ENCODE data around the gene IL12RB1. TPM values are rescaled to one million over a fixed set of nuclear protein-coding genes. Genes with fewer than 3 reads are reported as not detected.

Gene IL12RB1
- total RNA-seq, 4 donors from 2014 or later: 0.41 to 6.5 (median 0.61) TPM; not detected in 1

- DNase-seq: peak; percentile 53 to 74
- Histone ChIP-seq H3K27me3 (no peaks in the 10 kb centered on the region), H3K9me3 (no peaks in the 10 kb centered on the region), H3K4me3 (no peak overlapping the region), H3K4me1 (no peaks in the 10 kb centered on the region), H3K36me3 (no peaks in the 10 kb centered on the region), H3K27ac (peak overlapping the region; percentile 68 to 83)
- intact Hi-C loops (cut with DNase I; ENCODE audit: low total_unique reads): loop anchor here (5.0 kb wide), 1 partner anchor 51 kb away; the partner anchor contains the start of gene ARRDC2
- TF ChIP-seq POLR2A (IDR thresholded peaks at IDR 0.05) (no peak), CTCF (IDR thresholded peaks at IDR 0.05) (peak; percentile 93 to 96 (median 96))
Observed at GRCh38 chr19:18058208-18059009, 28.3 kb downstream of the IL12RB1 start.

GRCh38 chr19:18057557-18057956, 29.2 kb downstream of the IL12RB1 start:
- Histone ChIP-seq H3K4me3 (no peak overlapping the region), H3K4me1 (no peaks in the 10 kb centered on the region), H3K27me3 (no peaks in the 10 kb centered on the region), H3K9me3 (no peaks in the 10 kb centered on the region), H3K27ac (peak overlapping the region; percentile 68 to 83), H3K36me3 (no peaks in the 10 kb centered on the region)
- TF ChIP-seq POLR2A (IDR thresholded peaks at IDR 0.05) (no peak), CTCF (IDR thresholded peaks at IDR 0.05) (no peak)
- intact Hi-C loops (cut with DNase I; ENCODE audit: low total_unique reads): loop anchor here (5.0 kb wide), 1 partner anchor 50 kb away; the partner anchor contains the start of gene ARRDC2
- DNase-seq: peak in 1 of 2 donors; percentile 24

GRCh38 chr19:18055967-18056366, 30.8 kb downstream of the IL12RB1 start:
- intact Hi-C loops (cut with DNase I; ENCODE audit: low total_unique reads): loop anchor here (5.0 kb wide), 1 partner anchor 49 kb away; the partner anchor contains the start of gene ARRDC2
- Histone ChIP-seq H3K4me1 (peaks cover 0 to 4% of the 10 kb centered on the region in 2 donors), H3K36me3 (no peaks in the 10 kb centered on the region), H3K27me3 (no peaks in the 10 kb centered on the region), H3K4me3 (no peak overlapping the region), H3K9me3 (no peaks in the 10 kb centered on the region), H3K27ac (no peak overlapping the region)
- TF ChIP-seq CTCF (IDR thresholded peaks at IDR 0.05): no peak
- TF ChIP-seq POLR2A (IDR thresholded peaks at IDR 0.05): no peak
- DNase-seq: no peak

- intact Hi-C loops (cut with DNase I; ENCODE audit: low total_unique reads): no loop called here
- Histone ChIP-seq H3K27me3 (no peaks in the 10 kb centered on the region), H3K4me3 (no peak overlapping the region), H3K27ac (no peak overlapping the region), H3K36me3 (no peaks in the 10 kb centered on the region), H3K4me1 (peaks cover 0 to 4% of the 10 kb centered on the region in 2 donors), H3K9me3 (no peaks in the 10 kb centered on the region)
- DNase-seq: no peak
- TF ChIP-seq POLR2A (IDR thresholded peaks at IDR 0.05) (no peak), CTCF (IDR thresholded peaks at IDR 0.05) (no peak)
Observed at GRCh38 chr19:18053576-18054219, 33.0 kb downstream of the IL12RB1 start.

- Histone ChIP-seq H3K4me3 (no peak overlapping the region), H3K27me3 (no peaks in the 10 kb centered on the region), H3K27ac (peak overlapping the region; percentile 67 to 69), H3K9me3 (no peaks in the 10 kb centered on the region), H3K4me1 (peaks cover 0 to 4% of the 10 kb centered on the region in 2 donors), H3K36me3 (no peaks in the 10 kb centered on the region)
- intact Hi-C loops (cut with DNase I; ENCODE audit: low total_unique reads): no loop called here
- DNase-seq: peak in 1 of 2 donors; percentile 28
- TF ChIP-seq CTCF (IDR thresholded peaks at IDR 0.05) (no peak), POLR2A (IDR thresholded peaks at IDR 0.05) (no peak)
Observed at GRCh38 chr19:18051887-18052286, 34.8 kb downstream of the IL12RB1 start.

Measured in uterus (tissue), 4 donors.